ENCODE measurements around the gene SMPD1. TPM values are rescaled to one million over a fixed set of nuclear protein-coding genes. Genes with fewer than 3 reads are reported as not detected.
"Not testable (repeated sequence)": the region's sequence is repeated elsewhere in the genome, so short reads cannot be mapped to it uniquely, and the experiment has no call there.

Gene SMPD1
- total and polyA plus RNA-seq, 12 donors = 53.8 to 88.1 (median 66.3) TPM

DNA sequence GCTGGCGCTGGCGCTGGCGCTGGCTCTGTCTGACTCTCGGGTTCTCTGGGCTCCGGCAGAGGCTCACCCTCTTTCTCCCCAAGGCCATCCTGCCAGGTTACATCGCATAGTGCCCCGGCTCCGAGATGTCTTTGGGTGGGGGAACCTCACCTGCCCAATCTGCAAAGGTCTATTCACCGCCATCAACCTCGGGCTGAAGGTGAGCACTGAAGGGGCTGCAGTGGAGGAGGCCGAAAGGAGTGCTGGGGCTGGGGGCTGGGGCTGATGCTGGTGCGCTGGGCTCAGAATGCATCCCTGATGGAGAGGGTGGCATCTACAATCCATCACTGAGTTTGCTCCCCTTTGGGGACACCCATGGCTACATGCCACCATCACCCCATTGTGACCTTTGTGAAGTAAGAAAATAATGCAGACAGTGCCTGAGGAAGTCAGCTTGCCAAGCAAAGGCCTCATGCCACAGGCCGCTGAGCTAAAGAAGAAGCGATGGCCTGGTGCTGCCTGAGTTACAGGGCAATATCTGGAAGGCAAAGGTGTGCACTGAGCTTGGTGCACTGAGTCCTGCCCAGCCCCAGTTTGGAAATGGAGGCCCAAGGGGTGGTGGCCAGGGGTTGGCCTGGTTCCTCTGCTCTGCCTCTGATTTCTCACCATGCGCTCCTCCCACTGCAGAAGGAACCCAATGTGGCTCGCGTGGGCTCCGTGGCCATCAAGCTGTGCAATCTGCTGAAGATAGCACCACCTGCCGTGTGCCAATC lies 620 bp downstream of the SMPD1 start:
- peak overlapping the region; percentile 66 to 98 (median 80) for H3K4me3 ChIP-seq
- peak overlapping the region; percentile 66 to 98 (median 90) for H3K27ac ChIP-seq
- TF ChIP-seq, protein P1, sequence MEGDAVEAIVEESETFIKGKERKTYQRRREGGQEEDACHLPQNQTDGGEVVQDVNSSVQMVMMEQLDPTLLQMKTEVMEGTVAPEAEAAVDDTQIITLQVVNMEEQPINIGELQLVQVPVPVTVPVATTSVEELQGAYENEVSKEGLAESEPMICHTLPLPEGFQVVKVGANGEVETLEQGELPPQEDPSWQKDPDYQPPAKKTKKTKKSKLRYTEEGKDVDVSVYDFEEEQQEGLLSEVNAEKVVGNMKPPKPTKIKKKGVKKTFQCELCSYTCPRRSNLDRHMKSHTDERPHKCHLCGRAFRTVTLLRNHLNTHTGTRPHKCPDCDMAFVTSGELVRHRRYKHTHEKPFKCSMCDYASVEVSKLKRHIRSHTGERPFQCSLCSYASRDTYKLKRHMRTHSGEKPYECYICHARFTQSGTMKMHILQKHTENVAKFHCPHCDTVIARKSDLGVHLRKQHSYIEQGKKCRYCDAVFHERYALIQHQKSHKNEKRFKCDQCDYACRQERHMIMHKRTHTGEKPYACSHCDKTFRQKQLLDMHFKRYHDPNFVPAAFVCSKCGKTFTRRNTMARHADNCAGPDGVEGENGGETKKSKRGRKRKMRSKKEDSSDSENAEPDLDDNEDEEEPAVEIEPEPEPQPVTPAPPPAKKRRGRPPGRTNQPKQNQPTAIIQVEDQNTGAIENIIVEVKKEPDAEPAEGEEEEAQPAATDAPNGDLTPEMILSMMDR (IDR thresholded peaks at IDR 0.05) = no peak
- no peaks in the 10 kb centered on the region for H3K27me3 ChIP-seq
- ATAC-seq (peak in 4 of 8 donors; percentile 1 to 5 (median 2)), DNase-seq (no peak)
- H3K36me3 ChIP-seq = peaks cover 0 to 38% (median 0%) of the 10 kb centered on the region in 9 donors
- peaks cover 5 to 28% (median 22%) of the 10 kb centered on the region in 9 donors for H3K4me1 ChIP-seq
- intact Hi-C loops (cut with DNase I) = loop anchor here in 2 of 10 donors (1.0 to 10.0 kb wide), 2 partner anchors 83 to 294 kb away; partner anchors contain the start of gene MRPL17 (in 1 of the 2)
- no peaks in the 10 kb centered on the region for H3K9me3 ChIP-seq
- 32 to 33% methylated on average over 19 of the region's 19 CpGs for WGBS, 2 donors

GRCh38 chr11:6391537-6392134 lies 1.4 kb downstream of the SMPD1 start:
- peaks cover 5 to 28% (median 22%) of the 10 kb centered on the region in 9 donors for H3K4me1 ChIP-seq
- H3K4me3 ChIP-seq = peak overlapping the region in 9 of 10 donors; percentile 67 to 98 (median 82)
- H3K36me3 ChIP-seq = peaks cover 0 to 41% (median 0%) of the 10 kb centered on the region in 9 donors
- ATAC-seq = no peak
- H3K9me3 ChIP-seq = no peaks in the 10 kb centered on the region
- intact Hi-C loops (cut with DNase I) = loop anchor here in 1 of 10 donors (10.0 kb wide), 1 partner anchor 293 kb away; the partner anchor contains the start of gene MRPL17
- TF ChIP-seq, protein P1 (IDR thresholded peaks at IDR 0.05) = no peak
- DNase-seq = no peak
- H3K27ac ChIP-seq = peak overlapping the region in 1 of 10 donors; percentile 96
- no peaks in the 10 kb centered on the region for H3K27me3 ChIP-seq
- WGBS, 2 donors = 92 to 94% methylated on average over 18 of the region's 18 CpGs

- H3K9me3 ChIP-seq, ATAC-seq, DNase-seq, H3K27me3 ChIP-seq, H3K27ac ChIP-seq, H3K4me3 ChIP-seq: not testable (repeated sequence)
- 96 to 98% methylated on average over 4 of the region's 4 CpGs for WGBS, 2 donors
- intact Hi-C loops (cut with DNase I) = loop anchor here in 1 of 10 donors (10.0 kb wide), 1 partner anchor 293 kb away; the partner anchor contains the start of gene MRPL17
- peaks cover 5 to 32% (median 22%) of the 10 kb centered on the region in 9 donors for H3K4me1 ChIP-seq
- H3K36me3 ChIP-seq = peaks cover 0 to 47% (median 0%) of the 10 kb centered on the region in 9 donors
These were observed 2.0 kb downstream of the SMPD1 start for GRCh38 chr11:6392251-6392650.

DNA sequence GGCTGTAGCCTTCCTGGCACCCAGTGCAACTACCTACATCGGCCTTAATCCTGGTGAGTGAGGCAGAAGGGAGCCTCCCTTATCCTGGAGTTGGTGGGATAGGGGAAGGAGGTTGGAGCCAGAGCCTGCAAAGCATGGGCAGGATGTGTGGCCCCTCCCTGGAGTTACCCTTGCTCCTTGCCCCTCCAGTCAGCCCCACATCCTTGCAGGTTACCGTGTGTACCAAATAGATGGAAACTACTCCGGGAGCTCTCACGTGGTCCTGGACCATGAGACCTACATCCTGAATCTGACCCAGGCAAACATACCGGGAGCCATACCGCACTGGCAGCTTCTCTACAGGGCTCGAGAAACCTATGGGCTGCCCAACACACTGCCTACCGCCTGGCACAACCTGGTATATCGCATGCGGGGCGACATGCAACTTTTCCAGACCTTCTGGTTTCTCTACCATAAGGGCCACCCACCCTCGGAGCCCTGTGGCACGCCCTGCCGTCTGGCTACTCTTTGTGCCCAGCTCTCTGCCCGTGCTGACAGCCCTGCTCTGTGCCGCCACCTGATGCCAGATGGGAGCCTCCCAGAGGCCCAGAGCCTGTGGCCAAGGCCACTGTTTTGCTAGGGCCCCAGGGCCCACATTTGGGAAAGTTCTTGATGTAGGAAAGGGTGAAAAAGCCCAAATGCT lies 3.9 kb downstream of the SMPD1 start:
- intact Hi-C loops (cut with DNase I) = loop anchor here in 1 of 10 donors (10.0 kb wide), 1 partner anchor 291 kb away; the partner anchor contains the start of gene MRPL17
- Histone ChIP-seq H3K4me1 (peaks cover 5 to 38% (median 33%) of the 10 kb centered on the region in 9 donors), H3K9me3 (no peaks in the 10 kb centered on the region), H3K27ac (no peak overlapping the region), H3K27me3 (no peaks in the 10 kb centered on the region), H3K36me3 (peaks cover 0 to 65% (median 0%) of the 10 kb centered on the region in 9 donors), H3K4me3 (peak overlapping the region in 1 of 10 donors; percentile 1)
- 86 to 88% methylated on average over 16 of the region's 16 CpGs for WGBS, 2 donors
- ATAC-seq (no peak), DNase-seq (no peak)
- TF ChIP-seq, protein P1 (IDR thresholded peaks at IDR 0.05) = no peak

All from heart right ventricle (tissue), 16 donors.